Ascending aorta (tissue), 2 donors: Measurements from ENCODE around the gene RAPSN. TPM values are rescaled to one million over a fixed set of nuclear protein-coding genes. Genes with fewer than 3 reads are reported as not detected.
"Not testable (repeated sequence)": the region's sequence is repeated elsewhere in the genome, so short reads cannot be mapped to it uniquely, and the experiment has no call there.

Experiments
- DNase-seq, 2 donors: peaks; one replicate each; pipeline ENCODE4 v3.0.0-alpha.2; 2019; ENCODE audit warnings: low spot score in 2 of 2
- H3K27ac ChIP-seq, 2 donors: fragments of 200-600 bp; sonication (generic); one replicate each; pipeline ENCODE4 v1.5.1; 2016 to 2017; ENCODE audit warnings: mild to moderate bottlenecking in 1 of 2
- H3K27me3 ChIP-seq: fragments of 200-600 bp; sonication (generic); one replicate; pipeline ENCODE4 v1.5.1; 2017
- H3K36me3 ChIP-seq, 2 donors: fragments of 200-600 bp; sonication (generic); one replicate each; pipeline ENCODE4 v1.5.1; 2016
- H3K4me1 ChIP-seq, 2 donors: fragments of 200-600 bp; sonication (generic); one replicate each; pipeline ENCODE4 v1.5.1; 2016 to 2017; ENCODE audit warnings: mild to moderate bottlenecking in 1 of 2
- H3K4me3 ChIP-seq, 2 donors: fragments of 200-600 bp; sonication (generic); one replicate each; pipeline ENCODE4 v1.5.1; 2016 to 2017; ENCODE audit warnings: mild to moderate bottlenecking in 1 of 2
- H3K9me3 ChIP-seq, 2 donors: fragments of 200-600 bp; sonication (generic); one replicate each; pipeline ENCODE4 v1.5.1; 2016
- intact Hi-C: fragments of 100-400 bp; cut with DNase I; formaldehyde crosslinking; loops from one replicate; pipeline ENCODE4 v1.15.1; 2023
- total RNA-seq: library from RNA; depleted of rRNA; stranded (reverse); fragments of >200 nt; gene quantifications from one replicate; pipeline ENCODE4 v1.1.0, GENCODE V29; 2016
- TF ChIP-seq, protein P1 (sequence below), 3 experiments: fragments of 200-600 bp in 2 of 3; fragments of 450-650 bp in 1 of 3; sonication (generic) in 2 of 3; IDR thresholded peaks; one replicate each; pipeline ENCODE4 v1.5.1; 2016 to 2019; ENCODE audit warnings: antibody characterized with exemption in 3 of 3, mild to moderate bottlenecking in 1 of 3, moderate library complexity in 1 of 3

RAPSN gene
- total RNA-seq, 1 donor from 2014 or later, result not detected

DNA sequence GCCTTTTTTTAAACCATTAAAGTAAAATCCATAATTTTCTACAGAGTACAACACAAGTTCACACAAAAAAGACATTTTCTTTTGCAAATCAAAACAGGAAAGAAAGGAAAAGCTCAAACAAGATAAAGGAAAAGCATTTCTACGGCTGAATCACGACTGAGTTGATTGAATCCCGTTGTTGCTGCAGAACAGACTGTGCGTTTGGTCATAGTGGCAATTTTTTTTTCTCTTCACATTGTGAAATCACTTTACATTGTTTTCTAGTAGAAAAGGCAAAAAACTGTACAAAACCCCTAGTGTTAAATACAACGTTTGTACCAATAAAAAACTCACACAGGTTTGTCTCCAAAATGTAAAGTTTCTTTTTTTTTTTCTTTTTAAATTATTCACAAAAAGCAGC is 17.3 kb upstream of the RAPSN start:
- intact Hi-C loops, result loop anchor here (5.0 kb wide), 2 partner anchors 86 to 101 kb away; partner anchors contain the start of genes CELF1 and PTPMT1
- peak overlapping the region; percentile 61 for H3K27ac ChIP-seq
- TF ChIP-seq, protein P1, sequence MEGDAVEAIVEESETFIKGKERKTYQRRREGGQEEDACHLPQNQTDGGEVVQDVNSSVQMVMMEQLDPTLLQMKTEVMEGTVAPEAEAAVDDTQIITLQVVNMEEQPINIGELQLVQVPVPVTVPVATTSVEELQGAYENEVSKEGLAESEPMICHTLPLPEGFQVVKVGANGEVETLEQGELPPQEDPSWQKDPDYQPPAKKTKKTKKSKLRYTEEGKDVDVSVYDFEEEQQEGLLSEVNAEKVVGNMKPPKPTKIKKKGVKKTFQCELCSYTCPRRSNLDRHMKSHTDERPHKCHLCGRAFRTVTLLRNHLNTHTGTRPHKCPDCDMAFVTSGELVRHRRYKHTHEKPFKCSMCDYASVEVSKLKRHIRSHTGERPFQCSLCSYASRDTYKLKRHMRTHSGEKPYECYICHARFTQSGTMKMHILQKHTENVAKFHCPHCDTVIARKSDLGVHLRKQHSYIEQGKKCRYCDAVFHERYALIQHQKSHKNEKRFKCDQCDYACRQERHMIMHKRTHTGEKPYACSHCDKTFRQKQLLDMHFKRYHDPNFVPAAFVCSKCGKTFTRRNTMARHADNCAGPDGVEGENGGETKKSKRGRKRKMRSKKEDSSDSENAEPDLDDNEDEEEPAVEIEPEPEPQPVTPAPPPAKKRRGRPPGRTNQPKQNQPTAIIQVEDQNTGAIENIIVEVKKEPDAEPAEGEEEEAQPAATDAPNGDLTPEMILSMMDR (IDR thresholded peaks at IDR 0.05), result no peak
- H3K36me3 ChIP-seq, result peaks cover 12 to 27% of the 10 kb centered on the region in 2 donors
- no peak overlapping the region for H3K4me3 ChIP-seq
- no peaks in the 10 kb centered on the region for H3K9me3 ChIP-seq
- DNase-seq, result no peak
- H3K4me1 ChIP-seq, result peaks cover 0 to 7% of the 10 kb centered on the region in 2 donors
- no peaks in the 10 kb centered on the region for H3K27me3 ChIP-seq

DNA sequence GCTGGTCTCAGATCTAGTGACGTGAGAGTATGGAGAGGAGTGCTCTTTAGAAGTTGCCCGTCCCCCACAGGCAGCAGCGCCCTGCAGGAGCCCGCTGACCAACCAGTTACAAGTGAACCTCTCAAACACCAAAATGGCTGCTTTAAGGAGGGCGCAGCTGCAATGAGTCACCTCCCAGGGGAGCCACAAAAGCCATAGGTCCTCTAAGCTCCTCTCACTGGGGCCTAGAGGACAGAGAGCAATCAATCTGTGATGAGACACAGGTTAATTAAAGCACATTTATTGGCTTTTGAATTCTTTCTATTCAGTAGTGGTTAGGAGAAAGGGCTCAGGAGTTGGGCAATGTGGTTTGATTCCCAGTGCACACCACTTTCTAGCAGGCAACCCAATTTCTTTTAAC is 15.5 kb upstream of the RAPSN start:
- H3K27ac ChIP-seq, result no peak overlapping the region
- peaks cover 11 to 20% of the 10 kb centered on the region in 2 donors for H3K36me3 ChIP-seq
- no peaks in the 10 kb centered on the region for H3K9me3 ChIP-seq
- H3K4me1 ChIP-seq, result peaks cover 0 to 7% of the 10 kb centered on the region in 2 donors
- H3K4me3 ChIP-seq, result no peak overlapping the region
- intact Hi-C loops, result no loop called here
- no peaks in the 10 kb centered on the region for H3K27me3 ChIP-seq
- TF ChIP-seq, protein P1 (IDR thresholded peaks at IDR 0.05), result no peak
- DNase-seq, result no peak

DNA sequence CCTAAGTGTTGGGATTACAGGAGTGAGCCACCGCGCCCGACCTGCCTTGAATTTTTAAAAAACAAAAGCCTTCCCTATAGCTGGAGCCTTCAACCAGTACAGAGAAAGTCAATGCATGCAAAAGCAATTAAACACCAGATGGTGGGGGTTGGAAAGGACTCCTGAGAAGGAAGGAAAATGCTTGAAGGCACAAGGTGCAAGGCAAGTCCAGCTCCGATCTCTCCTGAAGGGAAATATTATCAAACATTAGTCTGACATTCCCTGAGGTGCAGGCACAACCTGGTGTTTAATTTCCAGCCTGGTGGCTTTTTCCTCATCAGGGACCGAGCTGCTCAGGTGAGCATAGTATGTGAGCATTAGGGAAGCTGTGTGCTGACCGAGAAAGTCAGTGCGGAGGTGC is 12.9 kb upstream of the RAPSN start:
- peaks cover 0 to 6% of the 10 kb centered on the region in 2 donors for H3K4me1 ChIP-seq
- TF ChIP-seq, protein P1 (IDR thresholded peaks at IDR 0.05), result no peak
- H3K36me3 ChIP-seq, result peaks cover 14 to 24% of the 10 kb centered on the region in 2 donors
- no peaks in the 10 kb centered on the region for H3K9me3 ChIP-seq
- H3K4me3 ChIP-seq, result no peak overlapping the region
- no peak for DNase-seq
- H3K27ac ChIP-seq, result no peak overlapping the region
- no peaks in the 10 kb centered on the region for H3K27me3 ChIP-seq
- intact Hi-C loops, result no loop called here

DNA sequence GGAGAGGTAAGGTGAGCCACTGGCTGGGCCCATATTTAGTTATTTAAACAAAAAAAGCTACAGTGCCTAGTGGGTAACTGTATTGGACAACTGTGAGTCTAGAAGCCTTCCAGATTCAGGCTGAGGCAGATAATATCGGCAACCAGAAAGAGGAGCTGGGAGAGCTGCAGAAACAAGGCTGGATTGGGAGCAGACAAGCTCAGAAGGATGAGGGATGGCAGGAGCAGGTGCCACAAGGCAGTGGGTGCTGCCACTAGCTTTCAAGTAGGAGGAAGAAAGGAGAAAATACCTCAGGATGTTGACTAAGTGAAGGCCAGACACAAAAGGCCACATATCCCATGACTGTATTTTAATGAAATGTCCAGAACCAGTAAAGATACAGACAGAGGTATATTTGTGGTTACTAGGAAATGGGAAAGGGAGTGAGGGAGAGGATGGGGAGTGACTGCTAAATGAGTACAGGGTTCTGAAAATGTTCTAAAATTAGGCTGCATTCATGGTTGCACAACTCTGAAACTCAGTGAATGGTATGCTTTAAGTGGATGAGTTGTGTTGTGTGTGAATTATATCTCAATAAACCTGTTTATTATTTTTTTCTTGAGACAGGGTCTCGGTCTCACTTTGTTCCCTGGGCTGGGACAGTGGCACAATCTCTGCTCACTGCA is 11.8 kb upstream of the RAPSN start:
- Histone ChIP-seq H3K27me3 (no peaks in the 10 kb centered on the region), H3K4me3 (no peak overlapping the region), H3K27ac (no peak overlapping the region), H3K4me1 (no peaks in the 10 kb centered on the region), H3K9me3 (no peaks in the 10 kb centered on the region), H3K36me3 (peaks cover 14 to 24% of the 10 kb centered on the region in 2 donors)
- no peak for DNase-seq
- intact Hi-C loops, result no loop called here
- TF ChIP-seq, protein P1 (IDR thresholded peaks at IDR 0.05), result no peak

DNA sequence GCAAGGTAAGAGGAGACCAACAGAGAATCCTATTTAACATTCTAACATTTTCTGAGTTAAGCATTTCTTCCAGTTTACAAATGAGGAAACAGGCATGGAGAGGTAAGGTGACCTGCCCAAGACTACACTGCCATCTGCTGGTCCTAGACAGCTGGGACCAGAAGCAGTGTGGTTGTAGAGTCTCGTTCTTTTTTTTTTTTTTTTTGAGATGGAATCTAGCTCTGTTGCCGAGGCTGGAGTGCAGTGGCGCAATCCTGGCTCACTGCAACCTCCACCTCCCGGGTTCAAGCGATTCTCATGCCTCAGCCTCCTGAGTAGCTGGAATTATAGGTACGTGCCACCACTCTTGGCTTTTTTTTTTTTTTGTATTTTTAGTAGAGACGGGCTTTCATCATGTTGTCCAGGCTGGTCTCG is 5.3 kb upstream of the RAPSN start:
- not testable (repeated sequence) for H3K4me3 ChIP-seq, H3K27me3 ChIP-seq, H3K4me1 ChIP-seq, H3K36me3 ChIP-seq, H3K27ac ChIP-seq, H3K9me3 ChIP-seq
- intact Hi-C loops, result loop anchor here (1.0 to 2.0 kb wide), 2 partner anchors 45 to 80 kb away; partner anchors contain the start of gene SLC39A13
- TF ChIP-seq, protein P1 (IDR thresholded peaks at IDR 0.05), result peak; percentile 71 to 77 (median 76)
- peak; percentile 49 to 87 for DNase-seq
